Measurements from ENCODE around the gene PSMD9.

Gene PSMD9

GRCh38 chr12:121892673-121893561 is 4.3 kb downstream of the PSMD9 start:
- TF ChIP-seq, protein P1, sequence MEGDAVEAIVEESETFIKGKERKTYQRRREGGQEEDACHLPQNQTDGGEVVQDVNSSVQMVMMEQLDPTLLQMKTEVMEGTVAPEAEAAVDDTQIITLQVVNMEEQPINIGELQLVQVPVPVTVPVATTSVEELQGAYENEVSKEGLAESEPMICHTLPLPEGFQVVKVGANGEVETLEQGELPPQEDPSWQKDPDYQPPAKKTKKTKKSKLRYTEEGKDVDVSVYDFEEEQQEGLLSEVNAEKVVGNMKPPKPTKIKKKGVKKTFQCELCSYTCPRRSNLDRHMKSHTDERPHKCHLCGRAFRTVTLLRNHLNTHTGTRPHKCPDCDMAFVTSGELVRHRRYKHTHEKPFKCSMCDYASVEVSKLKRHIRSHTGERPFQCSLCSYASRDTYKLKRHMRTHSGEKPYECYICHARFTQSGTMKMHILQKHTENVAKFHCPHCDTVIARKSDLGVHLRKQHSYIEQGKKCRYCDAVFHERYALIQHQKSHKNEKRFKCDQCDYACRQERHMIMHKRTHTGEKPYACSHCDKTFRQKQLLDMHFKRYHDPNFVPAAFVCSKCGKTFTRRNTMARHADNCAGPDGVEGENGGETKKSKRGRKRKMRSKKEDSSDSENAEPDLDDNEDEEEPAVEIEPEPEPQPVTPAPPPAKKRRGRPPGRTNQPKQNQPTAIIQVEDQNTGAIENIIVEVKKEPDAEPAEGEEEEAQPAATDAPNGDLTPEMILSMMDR (IDR thresholded peaks at IDR 0.05; ENCODE audit: low read length), result no peak
- no peak for TF ChIP-seq EZH2 (IDR thresholded peaks at IDR 0.05; ENCODE audit: borderline replicate concordance, low read length)
- no peaks in the 10 kb centered on the region for H3K9me2 ChIP-seq (ENCODE audit: low read depth, low read length)
- peak overlapping the region; percentile 79 for H3K27ac ChIP-seq (ENCODE audit: low read depth, low read length, poor library complexity, severe bottlenecking)
- H3K4me1 ChIP-seq (ENCODE audit: insufficient read depth, low read length, severe bottlenecking), result peaks cover 37% of the 10 kb centered on the region
- peaks cover 4% of the 10 kb centered on the region; the same call in 1 of the 2 replicates for H3F3A ChIP-seq (ENCODE audit: insufficient read depth, low read length)
- H2AFZ ChIP-seq (ENCODE audit: low read length), result no peak overlapping the region
- H3K9ac ChIP-seq (ENCODE audit: low read length), result peak overlapping the region; percentile 35; the same call in 1 of the 2 replicates
- no peaks in the 10 kb centered on the region for H4K20me1 ChIP-seq (ENCODE audit: insufficient read depth, low read length)
- no peak overlapping the region for H3K4me3 ChIP-seq (ENCODE audit: low read depth, low read length, poor library complexity, severe bottlenecking)
- peaks cover 48% of the 10 kb centered on the region for H3K36me3 ChIP-seq (ENCODE audit: insufficient read depth, low read length)
- H3K27me3 ChIP-seq (ENCODE audit: insufficient read depth, low read length), result no peaks in the 10 kb centered on the region
- no peaks in the 10 kb centered on the region for H3K9me3 ChIP-seq (ENCODE audit: low read length)
- H3K4me2 ChIP-seq (ENCODE audit: low read length), result peak overlapping the region; percentile 47; the same call in 1 of the 2 replicates
- H3K79me2 ChIP-seq (ENCODE audit: insufficient read depth, low read length), result peaks cover 15% of the 10 kb centered on the region

GRCh38 chr12:121893961-121894460 is 5.4 kb downstream of the PSMD9 start:
- no peaks in the 10 kb centered on the region for H3K9me3 ChIP-seq (ENCODE audit: low read length)
- peaks cover 4% of the 10 kb centered on the region; the same call in 1 of the 2 replicates for H3F3A ChIP-seq (ENCODE audit: insufficient read depth, low read length)
- peaks cover 33% of the 10 kb centered on the region for H3K4me1 ChIP-seq (ENCODE audit: insufficient read depth, low read length, severe bottlenecking)
- no peak overlapping the region for H2AFZ ChIP-seq (ENCODE audit: low read length)
- H3K9ac ChIP-seq (ENCODE audit: low read length), result peak overlapping the region; percentile 35; the same call in 1 of the 2 replicates
- no peaks in the 10 kb centered on the region for H3K9me2 ChIP-seq (ENCODE audit: low read depth, low read length)
- peak overlapping the region; percentile 79 for H3K27ac ChIP-seq (ENCODE audit: low read depth, low read length, poor library complexity, severe bottlenecking)
- peaks cover 15% of the 10 kb centered on the region for H3K79me2 ChIP-seq (ENCODE audit: insufficient read depth, low read length)
- H3K27me3 ChIP-seq (ENCODE audit: insufficient read depth, low read length), result no peaks in the 10 kb centered on the region
- H3K4me3 ChIP-seq (ENCODE audit: low read depth, low read length, poor library complexity, severe bottlenecking), result peak overlapping the region; percentile 17
- H4K20me1 ChIP-seq (ENCODE audit: insufficient read depth, low read length), result no peaks in the 10 kb centered on the region
- TF ChIP-seq, protein P1 (IDR thresholded peaks at IDR 0.05; ENCODE audit: low read length), result no peak
- TF ChIP-seq EZH2 (IDR thresholded peaks at IDR 0.05; ENCODE audit: borderline replicate concordance, low read length), result no peak
- H3K4me2 ChIP-seq (ENCODE audit: low read length), result peak overlapping the region; percentile 47
- H3K36me3 ChIP-seq (ENCODE audit: insufficient read depth, low read length), result peaks cover 56% of the 10 kb centered on the region

DNA sequence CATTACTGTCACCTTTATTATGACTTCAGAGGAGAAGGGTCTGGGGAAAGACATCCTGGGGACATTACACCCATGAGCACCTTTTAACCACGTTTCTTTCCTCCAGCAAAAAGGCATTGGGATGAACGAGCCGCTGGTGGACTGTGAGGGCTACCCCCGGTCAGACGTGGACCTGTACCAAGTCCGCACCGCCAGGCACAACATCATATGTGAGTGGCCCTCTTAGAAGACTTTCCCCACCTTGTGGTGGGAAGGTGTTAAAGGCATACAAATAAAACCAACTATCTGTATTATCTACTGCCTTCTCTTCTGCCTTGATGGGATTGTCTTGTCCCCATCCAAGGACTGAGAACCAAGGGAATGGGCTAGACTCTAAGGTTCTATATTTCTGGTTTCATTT is 6.0 kb downstream of the PSMD9 start:
- Histone ChIP-seq H3F3A (ENCODE audit: insufficient read depth, low read length) (peaks cover 4% of the 10 kb centered on the region; the same call in 1 of the 2 replicates), H3K36me3 (ENCODE audit: insufficient read depth, low read length) (peaks cover 62% of the 10 kb centered on the region), H3K9me2 (ENCODE audit: low read depth, low read length) (no peaks in the 10 kb centered on the region), H3K4me2 (ENCODE audit: low read length) (peak overlapping the region; percentile 47; the same call in 1 of the 2 replicates), H3K27ac (ENCODE audit: low read depth, low read length, poor library complexity, severe bottlenecking) (peak overlapping the region; percentile 79), H3K4me1 (ENCODE audit: insufficient read depth, low read length, severe bottlenecking) (peaks cover 27% of the 10 kb centered on the region), H3K4me3 (ENCODE audit: low read depth, low read length, poor library complexity, severe bottlenecking) (no peak overlapping the region), H3K27me3 (ENCODE audit: insufficient read depth, low read length) (no peaks in the 10 kb centered on the region), H4K20me1 (ENCODE audit: insufficient read depth, low read length) (no peaks in the 10 kb centered on the region), H2AFZ (ENCODE audit: low read length) (no peak overlapping the region), H3K79me2 (ENCODE audit: insufficient read depth, low read length) (peaks cover 9% of the 10 kb centered on the region), H3K9ac (ENCODE audit: low read length) (no peak overlapping the region; the same call in 1 of the 2 replicates), H3K9me3 (ENCODE audit: low read length) (no peaks in the 10 kb centered on the region)
- TF ChIP-seq, protein P1 (IDR thresholded peaks at IDR 0.05; ENCODE audit: low read length), result peak; percentile 50; the same call in 1 of the 2 replicates
- TF ChIP-seq EZH2 (IDR thresholded peaks at IDR 0.05; ENCODE audit: borderline replicate concordance, low read length), result no peak
